ENCODE data around the gene C1orf53.
"Not testable (repeated sequence)": the region's sequence is repeated elsewhere in the genome, so short reads cannot be mapped to it uniquely, and the experiment has no call there.

The C1orf53 gene

DNA sequence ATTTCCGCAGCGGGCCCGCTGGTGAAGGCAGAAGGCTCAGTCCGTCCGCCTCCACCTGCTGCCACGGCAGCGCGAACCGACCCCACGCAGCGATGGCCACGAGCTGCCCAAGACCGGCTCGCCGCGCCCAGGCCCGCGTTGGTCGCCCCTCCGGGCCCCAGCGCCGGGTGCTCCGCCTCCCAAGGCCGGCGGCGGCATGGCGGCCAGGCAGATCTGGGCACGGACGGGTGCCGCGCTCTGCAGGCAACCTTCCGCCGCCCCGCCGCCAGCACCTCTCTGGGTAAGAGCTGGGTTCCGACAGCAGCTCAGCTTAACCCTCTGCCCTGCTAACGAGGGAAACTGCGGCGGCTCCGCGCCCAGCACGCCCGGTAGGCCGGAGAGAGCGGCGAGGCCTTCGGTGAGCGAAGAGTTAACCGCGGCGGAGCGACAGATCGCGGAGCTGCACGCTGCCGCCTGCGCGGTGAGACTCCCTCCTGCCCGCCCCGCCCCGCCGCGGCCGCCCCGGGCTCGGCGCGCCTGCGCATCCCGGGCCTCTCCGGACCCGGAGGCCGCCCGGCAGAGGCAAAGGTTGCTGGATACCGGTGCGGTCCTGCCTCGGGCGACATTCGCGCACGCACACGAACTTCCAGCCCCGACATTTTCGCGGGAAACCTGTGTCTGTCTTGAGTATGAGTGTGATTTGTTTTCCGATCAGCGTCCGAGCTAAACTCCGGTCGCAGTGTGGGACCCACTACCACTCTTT is at the start of gene C1orf53:
TSS of gene C1orf53 (plus strand) at position 177 of the 742 bp plus-strand sequence. CDS start at position 197, 20 bp downstream.
- peak; percentile 90 for DNase-seq

DNA sequence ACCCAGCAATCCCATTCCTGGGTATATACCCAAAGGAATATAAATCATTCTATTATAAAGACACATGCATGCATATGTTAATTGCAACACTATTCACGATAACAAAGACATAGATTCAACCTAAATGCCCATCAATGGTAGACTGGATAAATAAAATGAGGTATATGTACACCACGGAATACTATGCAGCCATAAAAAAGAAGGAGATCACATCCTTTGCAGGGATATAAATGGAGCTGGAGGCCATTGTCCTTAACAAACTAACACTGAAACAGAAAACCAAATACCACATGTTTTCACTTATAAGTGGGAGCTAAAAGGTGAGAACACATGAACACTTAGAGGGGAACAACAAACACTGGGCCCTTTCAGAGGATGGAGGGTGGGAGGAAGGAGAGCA is 46.7 kb upstream of the C1orf53 start:
- DNase-seq = not testable (repeated sequence)

DNA sequence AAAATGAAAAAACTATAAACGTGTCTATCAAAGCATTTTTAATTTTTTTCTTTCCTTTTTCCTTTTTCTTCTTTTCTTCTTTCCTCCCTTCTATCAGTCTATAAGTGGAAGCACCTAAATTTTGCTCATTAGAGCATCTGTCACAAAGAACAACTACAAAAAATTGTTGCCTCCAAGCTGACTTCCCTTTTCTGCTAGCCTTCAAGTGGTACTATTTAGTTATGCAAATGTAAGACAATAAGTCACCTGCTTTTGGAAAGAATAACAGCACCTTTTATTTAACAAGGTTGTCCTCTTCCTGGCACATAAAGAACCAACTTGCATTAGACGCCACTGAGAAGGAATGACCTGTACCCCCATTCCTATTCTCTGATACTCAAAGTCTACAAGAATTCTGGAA is 45.0 kb upstream of the C1orf53 start:
- no peak for DNase-seq

DNA sequence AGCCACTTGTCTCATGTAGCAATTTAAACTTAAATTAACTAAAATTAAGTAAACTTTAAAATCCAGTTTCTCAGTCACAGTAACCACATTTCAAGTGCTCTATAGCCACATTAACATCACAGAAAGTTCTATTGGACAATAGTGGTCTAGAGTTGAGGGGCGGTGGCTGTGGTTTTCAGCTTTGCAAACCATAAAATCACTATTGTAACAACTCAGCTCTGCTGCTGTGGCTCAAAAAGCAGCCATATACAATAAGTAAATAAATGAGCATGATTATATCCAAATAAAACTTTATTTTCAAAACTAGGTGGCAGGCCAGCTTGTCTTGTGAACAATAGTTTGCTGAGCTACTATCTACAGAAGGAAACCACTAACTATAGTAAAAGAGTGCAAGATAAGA is 43.4 kb upstream of the C1orf53 start:
- DNase-seq = no peak

DNA sequence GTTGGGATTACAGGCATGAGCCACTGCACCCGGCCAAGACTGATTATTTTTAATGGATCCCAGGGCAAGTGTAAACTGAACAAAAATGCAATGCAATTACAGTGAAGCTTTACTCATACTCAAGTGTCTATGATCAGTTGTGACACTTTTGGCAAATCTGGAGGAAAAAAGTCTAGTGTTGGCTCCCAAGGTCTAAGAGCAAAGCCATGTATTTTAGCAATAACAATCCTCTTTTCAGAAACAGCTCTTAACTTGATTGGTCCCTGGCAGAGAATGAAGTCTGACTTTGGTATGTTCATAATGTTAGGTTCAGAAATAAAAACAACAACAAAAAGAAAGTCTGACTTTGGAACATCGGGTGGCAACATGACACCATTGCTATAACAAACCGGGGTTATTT is 40.2 kb upstream of the C1orf53 start:
- DNase-seq = no peak

DNA sequence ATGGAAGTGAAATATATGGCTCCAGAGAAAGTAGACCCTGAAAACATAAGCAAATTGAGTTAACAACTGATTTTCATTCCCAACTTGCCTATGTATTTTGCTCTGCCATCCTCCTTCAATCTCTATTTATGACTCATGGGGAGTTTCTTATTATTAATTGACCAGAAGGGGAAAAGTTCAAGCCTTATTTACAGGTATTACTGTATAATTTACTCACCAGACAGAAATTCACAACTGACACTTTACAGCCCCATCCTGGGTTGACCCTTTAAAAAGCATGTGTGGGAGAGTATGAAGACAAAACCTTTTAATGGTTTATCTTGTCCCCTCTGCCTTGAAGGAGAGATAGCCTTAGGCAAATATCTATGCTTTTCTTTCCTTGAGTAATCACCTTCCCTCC is 39.8 kb upstream of the C1orf53 start:
- DNase-seq = no peak

DNA sequence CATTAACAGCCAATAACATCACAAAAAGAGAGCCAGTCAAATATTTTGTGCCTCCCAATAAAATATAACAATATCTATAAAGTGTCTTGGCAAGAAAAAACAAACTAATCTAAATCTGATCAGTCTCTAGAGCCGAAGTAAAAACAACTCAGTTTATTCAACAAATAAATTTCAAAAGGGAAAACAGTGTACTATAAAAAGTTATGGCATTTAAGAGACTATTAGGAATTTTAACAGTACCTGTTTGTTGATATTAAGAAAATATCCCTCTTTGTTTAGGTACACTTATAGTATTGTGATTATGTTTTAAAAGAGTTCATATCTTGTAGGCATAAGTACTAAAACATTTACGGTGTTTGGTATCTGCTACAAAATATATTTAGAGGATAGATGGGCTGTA is 36.6 kb upstream of the C1orf53 start:
- DNase-seq = no peak

DNA sequence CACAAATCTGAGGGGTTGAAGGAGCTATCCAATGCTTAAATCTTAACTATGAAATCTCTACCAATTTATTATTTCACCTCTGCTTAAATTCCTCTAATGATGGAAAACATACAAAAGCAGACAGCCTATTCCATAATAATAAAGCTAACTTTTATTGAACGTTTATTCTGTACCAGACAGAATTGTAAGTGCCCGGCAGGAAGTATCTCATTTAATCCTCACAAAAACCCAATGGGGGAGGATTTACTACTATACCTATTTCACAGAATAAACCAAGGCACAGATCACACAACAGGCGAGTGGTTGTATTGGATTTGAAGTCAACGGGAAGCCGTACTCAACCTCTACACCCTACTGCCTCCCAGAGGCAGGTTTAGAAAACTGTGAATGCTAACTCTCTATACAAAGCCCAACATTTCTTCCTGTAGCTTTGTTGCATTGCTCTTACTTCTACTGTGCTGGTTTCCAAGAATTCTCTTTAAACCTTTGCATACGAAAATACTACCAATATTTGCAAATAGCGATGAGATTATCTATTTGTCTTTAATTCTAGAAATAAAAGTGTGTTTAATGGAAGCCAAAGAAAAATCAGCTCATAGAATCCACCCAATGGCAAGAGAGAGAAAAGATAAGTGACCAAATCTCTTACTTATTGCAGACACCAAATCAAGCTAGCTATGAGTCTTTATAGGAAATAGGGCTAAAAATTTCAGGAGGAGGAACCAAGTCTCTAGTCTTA is 33.5 kb upstream of the C1orf53 start:
- DNase-seq = peak; percentile 28

DNA sequence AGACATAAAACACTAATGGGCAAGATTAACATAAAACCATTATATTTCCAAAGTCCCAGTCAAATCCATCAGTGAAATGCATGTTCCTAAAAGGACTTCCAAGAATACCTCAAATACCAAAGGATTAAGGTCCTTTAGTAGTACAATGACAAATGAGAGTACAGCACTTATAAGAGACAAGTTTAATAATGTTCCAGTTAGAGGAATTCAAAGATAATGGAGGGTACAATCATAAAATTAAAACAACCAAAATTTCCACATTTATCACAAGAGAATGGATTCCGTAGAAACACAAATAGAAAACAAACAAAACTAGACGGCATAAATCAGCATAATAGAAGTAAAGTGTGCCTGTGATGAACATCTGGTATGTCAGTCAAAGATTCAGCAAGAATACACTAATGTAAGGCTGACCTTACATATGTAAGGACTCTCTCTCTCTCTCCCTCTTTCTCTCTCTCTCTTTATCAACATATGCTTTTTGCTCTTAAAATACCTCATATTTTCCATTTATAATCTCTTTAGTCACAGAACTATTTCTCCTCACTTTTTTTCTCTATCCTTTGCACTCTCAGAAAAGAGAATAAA is 32.8 kb upstream of the C1orf53 start:
- no peak for DNase-seq

DNA sequence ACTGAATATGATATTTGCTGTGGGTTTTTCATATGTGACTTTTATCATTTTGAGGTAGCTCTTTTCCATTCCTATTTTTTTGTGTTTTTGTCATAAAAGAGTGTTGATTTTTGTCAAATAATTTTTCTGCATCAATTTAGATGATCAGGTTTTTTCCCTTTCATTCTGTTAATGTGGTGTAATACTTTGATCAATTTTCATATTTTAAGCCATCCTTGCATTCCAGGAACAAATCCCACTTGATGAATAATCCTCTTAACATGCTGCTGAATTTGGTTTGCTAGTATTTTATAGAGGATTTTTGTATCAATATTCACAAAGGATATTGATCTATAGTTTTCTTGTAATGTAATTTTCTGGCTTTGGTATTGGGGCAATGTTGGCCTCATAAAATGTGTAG is 25.5 kb upstream of the C1orf53 start:
- no peak for DNase-seq

DNA sequence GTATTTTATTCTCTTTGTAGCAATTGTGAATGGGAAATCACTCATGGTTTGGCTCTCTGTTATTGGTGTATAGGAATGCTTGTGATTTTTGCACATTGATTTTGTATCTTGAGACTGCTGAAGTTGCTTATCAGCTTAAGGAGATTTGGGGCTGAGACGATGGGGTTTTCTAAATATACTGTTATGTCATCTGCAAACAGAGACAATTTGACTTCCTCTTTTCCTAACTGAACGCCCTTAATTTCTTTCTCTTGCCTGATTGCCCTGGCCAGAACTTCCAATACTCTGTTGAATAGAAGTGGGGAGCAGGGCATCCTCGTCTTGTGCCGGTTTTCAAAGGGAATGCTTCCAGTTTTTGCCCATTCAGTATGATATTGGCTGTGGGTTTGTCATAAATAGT is 22.0 kb upstream of the C1orf53 start:
- not testable (repeated sequence) for DNase-seq

DNA sequence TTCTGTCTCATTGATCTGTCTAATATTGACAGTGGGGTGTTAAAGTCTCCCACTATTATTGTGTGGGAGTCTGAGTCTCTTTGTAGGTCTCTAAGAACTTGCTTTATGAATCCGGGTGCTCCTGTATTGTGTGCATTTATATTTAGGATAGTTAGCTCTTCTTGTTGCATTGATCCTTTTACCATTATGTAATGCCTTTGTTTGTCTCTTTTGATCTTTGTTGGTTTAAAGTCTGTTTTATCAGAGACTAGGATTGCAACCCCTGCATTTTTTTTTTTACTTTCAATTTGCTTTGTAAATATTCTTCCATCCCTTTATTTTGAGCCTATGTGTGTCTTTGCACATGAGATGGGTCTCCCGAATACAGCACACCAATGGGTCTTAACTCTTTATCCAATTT is 20.2 kb upstream of the C1orf53 start:
- not testable (repeated sequence) for DNase-seq

DNA sequence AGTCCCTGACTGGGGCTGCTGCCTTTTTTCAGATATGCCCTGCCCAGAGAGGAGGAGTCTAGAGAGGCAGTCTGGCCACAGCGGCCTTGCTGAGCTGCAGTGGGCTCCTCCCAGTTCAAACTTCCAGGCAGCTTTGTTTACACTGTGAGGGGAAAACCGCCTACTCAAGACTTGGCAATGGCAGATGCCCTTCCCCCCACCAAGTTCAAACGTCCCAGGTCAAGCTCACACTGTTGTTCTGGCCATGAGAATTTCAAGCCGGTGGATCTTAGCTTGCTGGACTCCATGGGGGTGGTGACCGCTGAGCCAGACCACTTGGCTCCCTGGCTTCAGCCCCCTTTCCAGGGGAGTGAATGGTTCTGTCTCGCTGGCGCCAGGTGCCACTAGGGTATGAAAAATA is 18.3 kb upstream of the C1orf53 start:
- DNase-seq = no peak

DNA sequence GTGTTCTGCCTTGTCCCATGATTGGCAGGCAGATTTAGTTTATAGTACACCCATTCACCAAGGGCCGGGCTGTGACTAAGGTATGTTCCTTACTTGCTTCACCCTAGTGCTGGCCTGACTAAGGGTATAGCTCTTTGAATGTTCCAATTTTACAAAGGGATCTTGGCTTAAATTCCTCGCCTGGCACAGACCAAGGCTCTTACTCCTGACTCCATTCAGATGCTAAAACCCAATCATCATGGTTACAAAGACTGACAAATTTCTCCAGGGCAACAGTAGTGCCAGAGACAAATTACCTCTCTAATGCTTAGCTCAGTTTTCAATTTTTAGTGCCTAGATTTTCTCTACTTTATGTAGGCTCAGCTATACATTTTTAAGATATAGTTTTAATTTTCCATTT is 11.5 kb upstream of the C1orf53 start:
- DNase-seq = no peak

DNA sequence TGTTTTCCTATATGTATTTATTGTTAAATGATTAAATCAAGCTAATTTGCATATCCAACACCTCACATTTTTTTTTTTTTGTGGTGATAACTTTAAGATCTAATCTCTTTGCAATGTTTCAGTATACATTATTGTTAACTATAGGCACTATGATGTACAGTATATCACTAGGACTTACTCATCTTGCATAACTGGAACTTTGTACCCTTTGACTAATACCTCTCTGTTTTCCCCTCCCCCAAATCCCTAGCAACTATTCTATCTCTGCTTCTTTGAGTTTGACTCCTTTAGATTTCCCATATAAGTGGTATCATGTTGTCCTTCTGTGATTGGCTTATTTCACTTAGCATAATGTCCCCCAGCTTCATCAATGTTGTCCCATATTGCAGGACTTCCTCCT is 9.7 kb upstream of the C1orf53 start:
- DNase-seq = no peak

DNA sequence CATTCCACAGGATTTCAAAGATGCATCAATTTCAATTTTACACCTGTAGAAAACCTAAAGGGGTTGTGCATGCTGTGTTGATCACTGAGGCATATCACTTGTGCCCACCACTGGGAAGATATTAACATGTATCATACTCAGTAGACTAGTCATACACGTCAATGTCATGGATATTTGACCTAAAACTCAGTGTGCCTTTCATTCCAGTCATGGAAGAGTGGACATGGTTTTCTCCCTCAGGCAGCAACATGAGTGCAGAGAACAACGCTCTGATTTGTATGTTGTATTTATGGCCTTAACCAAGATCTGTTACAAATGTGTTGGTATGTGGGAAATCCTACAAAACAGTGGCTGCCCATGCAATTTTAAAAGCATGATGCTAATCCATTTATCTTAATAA is 6.1 kb upstream of the C1orf53 start:
- no peak for DNase-seq

DNA sequence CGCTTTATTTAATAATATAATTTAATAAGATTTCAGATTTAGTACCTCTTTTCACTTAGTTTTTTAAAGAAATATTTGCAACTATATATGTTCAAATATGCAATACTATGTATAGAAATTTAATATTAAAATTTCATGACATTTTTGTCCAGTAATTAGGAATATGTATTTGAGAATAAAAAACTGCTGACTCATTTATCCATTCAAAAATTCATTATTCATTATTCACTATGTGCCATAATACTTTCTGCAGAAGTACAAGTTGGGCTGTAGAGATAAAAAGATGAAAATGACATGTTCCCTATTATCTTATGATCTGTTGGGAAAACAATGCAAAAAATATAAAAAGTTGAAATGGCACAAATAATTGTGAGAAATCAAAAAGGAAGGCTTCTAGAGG is 3.4 kb upstream of the C1orf53 start:
- DNase-seq = no peak

DNA sequence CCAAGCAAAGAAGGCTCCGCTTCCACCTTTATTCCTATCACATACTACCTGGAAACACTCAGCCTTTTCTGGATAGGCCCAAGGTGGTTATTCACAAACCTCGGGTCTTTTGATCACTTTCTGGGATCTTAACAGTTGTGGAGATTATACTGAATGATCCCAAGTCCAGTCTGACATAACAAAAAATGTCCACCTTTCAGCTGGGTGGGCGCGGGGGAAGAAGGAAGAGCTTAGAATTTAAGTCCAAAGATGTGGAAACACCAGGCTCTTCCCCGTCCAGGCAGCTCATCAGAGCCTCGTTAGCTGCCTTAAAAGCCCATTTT is 338 bp upstream of the C1orf53 start:
- peak; percentile 78 for DNase-seq

DNA sequence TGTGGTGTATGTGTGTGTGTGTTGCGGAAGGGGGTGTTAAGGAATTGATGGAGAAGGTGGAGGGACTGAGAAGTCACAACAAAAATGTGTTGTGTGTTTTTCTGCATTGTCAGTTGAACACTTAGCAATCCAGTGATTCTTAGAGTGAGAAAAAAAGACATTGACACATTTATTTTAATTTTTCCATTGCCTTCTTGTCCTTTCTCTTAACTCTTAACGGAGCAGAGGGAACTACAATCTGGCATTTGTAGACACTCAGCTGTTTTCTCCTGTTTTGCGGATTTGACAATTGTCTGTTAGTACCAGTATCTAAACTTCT is 725 bp downstream of the C1orf53 start:
- DNase-seq = no peak

DNA sequence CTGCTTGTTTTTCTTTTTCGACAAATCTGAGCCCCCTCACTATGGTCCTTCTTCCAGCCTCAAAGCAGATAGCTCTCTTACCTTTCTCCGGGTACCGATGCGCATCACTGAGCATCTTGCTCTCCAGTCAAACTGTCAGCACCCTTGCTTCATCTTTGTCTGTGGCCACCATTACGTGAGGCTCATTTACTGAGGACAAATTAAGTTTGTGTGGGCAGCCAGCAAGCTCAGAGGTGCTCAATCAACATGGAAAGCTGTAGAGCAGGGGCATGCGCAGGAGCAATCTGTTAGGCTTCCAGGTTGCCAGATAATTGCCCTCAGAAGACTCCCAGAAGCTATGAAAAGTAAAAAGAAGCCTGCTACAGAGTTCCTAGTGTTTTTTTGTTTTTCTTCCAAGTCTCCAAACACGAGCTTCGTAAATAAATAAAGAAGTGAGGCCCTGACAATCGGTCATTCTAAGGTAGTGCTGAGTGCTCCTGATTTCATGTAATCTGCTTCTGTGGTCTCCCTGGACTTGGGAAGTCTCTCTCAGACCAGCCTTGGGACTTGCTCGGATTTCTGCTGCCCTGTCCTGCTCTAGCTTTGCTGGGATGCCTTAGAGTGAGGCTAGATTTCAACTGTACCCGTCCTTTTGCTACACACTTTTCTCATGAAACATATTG is 1.8 kb downstream of the C1orf53 start:
- no peak for DNase-seq

DNA sequence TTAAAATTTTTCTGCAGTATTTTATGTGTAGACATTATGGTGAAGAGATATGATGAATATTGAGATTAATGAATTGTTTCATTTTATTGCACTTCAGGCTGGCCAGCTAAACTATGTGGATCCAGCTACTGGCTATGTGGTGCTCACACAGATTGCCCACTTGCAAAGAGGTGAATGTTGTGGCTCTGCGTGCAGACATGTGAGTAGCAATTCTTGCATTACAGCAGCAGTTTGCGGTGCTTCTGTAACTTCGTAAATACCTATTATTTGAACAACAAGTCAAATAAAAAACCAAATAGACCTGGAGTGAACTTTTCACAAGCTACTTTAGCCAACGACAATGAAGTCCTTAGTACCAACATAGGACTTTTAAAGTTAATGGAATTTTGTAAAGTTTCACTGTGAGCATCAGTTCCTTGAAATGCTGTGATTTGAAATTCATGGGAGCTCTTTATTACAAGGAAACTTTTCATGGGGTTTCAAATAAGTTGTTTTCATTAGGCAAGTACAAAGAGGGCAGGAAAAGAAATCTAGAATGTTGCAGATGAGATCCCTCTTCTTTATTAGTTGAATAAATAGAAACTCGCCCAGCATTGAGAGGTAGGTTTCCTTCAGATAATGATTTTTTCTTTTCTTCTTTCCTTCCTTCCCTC is 3.4 kb downstream of the C1orf53 start:
- no peak for DNase-seq

DNA sequence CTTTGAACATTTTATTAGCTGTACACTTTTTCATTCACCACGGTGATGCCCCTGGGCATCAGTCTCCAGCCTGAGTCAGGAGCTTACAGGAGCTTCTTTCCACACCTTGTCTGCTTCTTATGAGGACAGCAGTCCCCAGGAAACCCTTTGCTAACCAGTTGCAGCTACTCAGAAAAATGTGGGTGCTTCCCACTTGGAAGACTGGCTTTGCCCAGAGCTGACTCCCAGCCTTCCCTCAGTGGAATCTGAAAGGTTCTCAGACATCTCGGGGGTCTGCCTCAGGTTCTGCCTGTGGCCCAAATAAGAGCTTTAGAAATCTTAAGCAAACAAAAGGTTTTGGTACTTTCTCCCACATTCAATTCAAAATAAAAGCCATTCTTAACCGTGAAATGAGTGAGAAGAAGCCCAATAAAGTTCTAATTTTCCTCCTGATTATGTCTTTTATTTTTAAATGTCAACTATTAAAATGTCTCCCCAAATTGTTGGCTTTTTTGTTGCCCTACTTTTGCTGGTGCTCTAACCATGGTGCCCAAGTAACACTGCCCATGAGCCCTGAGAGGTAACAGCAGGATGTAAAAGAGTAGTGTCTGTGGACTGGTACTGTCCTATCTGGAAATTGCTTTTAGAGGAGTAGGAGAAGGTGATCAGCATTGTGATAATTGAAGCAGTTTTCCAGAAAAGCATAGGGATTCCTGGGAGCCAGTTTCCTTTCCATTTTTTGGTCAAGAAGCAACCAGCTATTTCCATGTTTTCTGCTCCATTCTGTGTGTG is 5.6 kb downstream of the C1orf53 start:
- DNase-seq = no peak
